ENCODE measurements around the gene AP1B1. TPM values are rescaled to one million over a fixed set of nuclear protein-coding genes. Genes with fewer than 3 reads are reported as not detected.

Gene AP1B1
- polyA plus RNA-seq, 1 donor (not counting 4 experiments of a cell fraction or from before 2014, with no cell fraction given): 55.3 TPM

DNA sequence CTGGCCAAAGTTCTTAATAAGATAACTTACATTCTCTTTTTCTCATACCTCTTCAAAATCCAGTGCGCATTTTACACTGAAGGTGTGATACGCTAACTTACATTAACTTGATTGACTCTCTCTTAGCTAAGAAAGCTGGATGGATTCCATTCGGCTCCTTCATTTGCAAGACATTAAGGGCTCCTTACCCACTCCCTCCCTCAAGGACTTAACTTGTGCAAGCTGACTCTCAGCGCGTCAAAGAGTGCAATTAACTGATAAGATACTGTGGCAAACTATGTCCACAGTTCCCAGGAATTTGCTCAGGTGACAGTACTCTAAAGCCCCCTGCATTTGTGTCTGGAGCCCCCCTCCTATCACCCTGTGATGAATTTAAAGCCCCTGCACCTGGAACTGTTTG, 43.6 kb upstream of the AP1B1 start:
- Histone ChIP-seq H4K20me1 (ENCODE audit: control insufficient read depth, extremely low read depth, insufficient read depth, low read length) (no peaks in the 10 kb centered on the region), H2AFZ (ENCODE audit: control insufficient read depth, low read length) (no peak overlapping the region), H3K9me3 (ENCODE audit: control insufficient read depth, low read depth, low read length) (no peaks in the 10 kb centered on the region), H3K4me1 (ENCODE audit: control insufficient read depth, extremely low read depth, insufficient read depth, low read length) (no peaks in the 10 kb centered on the region), H3K4me2 (ENCODE audit: control insufficient read depth, extremely low read depth, insufficient read depth, low read depth, low read length) (no peak overlapping the region), H3K27ac (ENCODE audit: control insufficient read depth, insufficient read depth, low read length) (no peak overlapping the region), H3K79me2 (ENCODE audit: control insufficient read depth, insufficient read depth, low read length) (no peaks in the 10 kb centered on the region), H3K9me1 (ENCODE audit: control insufficient read depth, extremely low read depth, insufficient read depth, low read length) (no peaks in the 10 kb centered on the region), H3K4me3 (ENCODE audit: control insufficient read depth in 2 of 3, extremely low read depth in 1 of 3, insufficient read depth in 2 of 3, low read depth in 1 of 3, low read length in 3 of 3) (no peak overlapping the region), H3K9ac (ENCODE audit: control insufficient read depth, extremely low read depth, insufficient read depth, low read length) (no peak overlapping the region), H3K27me3 (ENCODE audit: control insufficient read depth, extremely low read depth, insufficient read depth, low read length) (peaks cover 10% of the 10 kb centered on the region), H3K36me3 (ENCODE audit: control insufficient read depth in 2 of 2, extremely low read depth in 1 of 2, insufficient read depth in 2 of 2, low read length in 2 of 2) (no peaks in the 10 kb centered on the region)
- DNase-seq (ENCODE audit: low read depth, low spot score): no peak
- FAIRE-seq: no peak
- dilution Hi-C loops (cut with MboI; ENCODE audit: extremely low pct_ligation_motif_present, low sequenced_read_pairs): no loop called here
- TF ChIP-seq, protein P1, sequence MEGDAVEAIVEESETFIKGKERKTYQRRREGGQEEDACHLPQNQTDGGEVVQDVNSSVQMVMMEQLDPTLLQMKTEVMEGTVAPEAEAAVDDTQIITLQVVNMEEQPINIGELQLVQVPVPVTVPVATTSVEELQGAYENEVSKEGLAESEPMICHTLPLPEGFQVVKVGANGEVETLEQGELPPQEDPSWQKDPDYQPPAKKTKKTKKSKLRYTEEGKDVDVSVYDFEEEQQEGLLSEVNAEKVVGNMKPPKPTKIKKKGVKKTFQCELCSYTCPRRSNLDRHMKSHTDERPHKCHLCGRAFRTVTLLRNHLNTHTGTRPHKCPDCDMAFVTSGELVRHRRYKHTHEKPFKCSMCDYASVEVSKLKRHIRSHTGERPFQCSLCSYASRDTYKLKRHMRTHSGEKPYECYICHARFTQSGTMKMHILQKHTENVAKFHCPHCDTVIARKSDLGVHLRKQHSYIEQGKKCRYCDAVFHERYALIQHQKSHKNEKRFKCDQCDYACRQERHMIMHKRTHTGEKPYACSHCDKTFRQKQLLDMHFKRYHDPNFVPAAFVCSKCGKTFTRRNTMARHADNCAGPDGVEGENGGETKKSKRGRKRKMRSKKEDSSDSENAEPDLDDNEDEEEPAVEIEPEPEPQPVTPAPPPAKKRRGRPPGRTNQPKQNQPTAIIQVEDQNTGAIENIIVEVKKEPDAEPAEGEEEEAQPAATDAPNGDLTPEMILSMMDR (optimal IDR thresholded peaks at IDR 0.05 in 1 of 3, IDR thresholded peaks at IDR 0.05 in 1 of 3, conservative IDR thresholded peaks at IDR 0.05 in 1 of 3; ENCODE audit: extremely low read depth in 1 of 3, insufficient read depth in 2 of 3, low read length in 3 of 3): no peak
- TF ChIP-seq EZH2 (IDR thresholded peaks at IDR 0.05; ENCODE audit: low read length): no peak

DNA sequence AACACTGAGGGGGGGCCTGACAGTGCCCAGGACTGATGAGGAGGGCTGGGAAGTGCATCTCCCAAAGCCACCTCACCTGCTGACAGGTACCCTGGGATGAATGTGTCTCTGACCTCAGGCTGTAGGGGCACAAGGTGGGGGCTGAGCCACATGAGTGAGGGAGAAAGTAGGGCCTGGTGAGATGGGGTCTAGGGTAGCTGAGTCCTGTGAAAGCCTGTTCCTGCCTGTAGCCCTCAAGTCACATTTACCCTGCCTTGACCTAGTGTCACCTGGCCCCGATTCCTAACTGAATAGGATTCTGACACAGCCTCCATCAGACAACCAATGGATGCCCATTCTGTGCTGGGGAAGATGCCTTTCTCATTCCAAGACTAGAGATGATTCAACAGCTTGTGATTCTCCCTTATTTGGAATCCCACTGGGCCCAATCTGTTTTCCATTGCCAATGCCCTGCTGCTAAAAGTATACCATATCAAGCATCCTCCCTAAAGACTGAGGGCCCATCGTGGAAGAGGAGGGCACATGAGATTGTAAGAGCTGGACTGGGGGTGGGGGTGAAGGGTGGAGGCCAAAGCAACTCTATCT, 38.9 kb upstream of the AP1B1 start:
- Histone ChIP-seq H3K79me2 (ENCODE audit: control insufficient read depth, insufficient read depth, low read length) (no peaks in the 10 kb centered on the region), H3K9me3 (ENCODE audit: control insufficient read depth, low read depth, low read length) (no peaks in the 10 kb centered on the region), H3K4me2 (ENCODE audit: control insufficient read depth, extremely low read depth, insufficient read depth, low read depth, low read length) (no peak overlapping the region), H2AFZ (ENCODE audit: control insufficient read depth, low read length) (no peak overlapping the region), H3K9ac (ENCODE audit: control insufficient read depth, extremely low read depth, insufficient read depth, low read length) (no peak overlapping the region), H3K27ac (ENCODE audit: control insufficient read depth, insufficient read depth, low read length) (no peak overlapping the region), H4K20me1 (ENCODE audit: control insufficient read depth, extremely low read depth, insufficient read depth, low read length) (no peaks in the 10 kb centered on the region), H3K4me3 (ENCODE audit: control insufficient read depth in 2 of 3, extremely low read depth in 1 of 3, insufficient read depth in 2 of 3, low read depth in 1 of 3, low read length in 3 of 3) (no peak overlapping the region), H3K27me3 (ENCODE audit: control insufficient read depth, extremely low read depth, insufficient read depth, low read length) (peaks cover 9% of the 10 kb centered on the region), H3K36me3 (ENCODE audit: control insufficient read depth in 2 of 2, extremely low read depth in 1 of 2, insufficient read depth in 2 of 2, low read length in 2 of 2) (no peaks in the 10 kb centered on the region), H3K4me1 (ENCODE audit: control insufficient read depth, extremely low read depth, insufficient read depth, low read length) (no peaks in the 10 kb centered on the region), H3K9me1 (ENCODE audit: control insufficient read depth, extremely low read depth, insufficient read depth, low read length) (no peaks in the 10 kb centered on the region)
- FAIRE-seq (no peak), DNase-seq (ENCODE audit: low read depth, low spot score) (no peak)
- TF ChIP-seq EZH2 (IDR thresholded peaks at IDR 0.05; ENCODE audit: low read length): no peak
- TF ChIP-seq, protein P1 (optimal IDR thresholded peaks at IDR 0.05 in 1 of 3, IDR thresholded peaks at IDR 0.05 in 1 of 3, conservative IDR thresholded peaks at IDR 0.05 in 1 of 3; ENCODE audit: extremely low read depth in 1 of 3, insufficient read depth in 2 of 3, low read length in 3 of 3): no peak
- dilution Hi-C loops (cut with MboI; ENCODE audit: extremely low pct_ligation_motif_present, low sequenced_read_pairs): no loop called here

All from keratinocyte (primary cell).